ENCODE results near the gene LUC7L3.

The LUC7L3 gene

GRCh38 chr17:50779747-50780353 lies 60.4 kb downstream of the LUC7L3 start:
- H3K4me3 ChIP-seq (ENCODE audit: low read length): no peak overlapping the region
- no peak for DNase-seq (ENCODE audit: low read depth)
- TF ChIP-seq CTCF (conservative IDR thresholded peaks at IDR 0.05; ENCODE audit: low read depth, low read length): no peak

- DNase-seq (ENCODE audit: low read depth): no peak
- no peak for TF ChIP-seq CTCF (conservative IDR thresholded peaks at IDR 0.05; ENCODE audit: low read depth, low read length)
- H3K4me3 ChIP-seq (ENCODE audit: low read length): no peak overlapping the region
These were observed 61.8 kb downstream of the LUC7L3 start for GRCh38 chr17:50781167-50781566.

- TF ChIP-seq CTCF (conservative IDR thresholded peaks at IDR 0.05; ENCODE audit: low read depth, low read length): peak; percentile 99
These were observed 63.8 kb downstream of the LUC7L3 start for GRCh38 chr17:50783193-50783660.

GRCh38 chr17:50783905-50784304 lies 64.5 kb downstream of the LUC7L3 start:
- TF ChIP-seq CTCF (conservative IDR thresholded peaks at IDR 0.05; ENCODE audit: low read depth, low read length): no peak
- H3K4me3 ChIP-seq (ENCODE audit: low read length): no peak overlapping the region
- DNase-seq (ENCODE audit: low read depth): no peak

More at GRCh38 chr17:50783193-50783660, 63.8 kb downstream of the LUC7L3 start:
- peak; percentile 54 for DNase-seq (ENCODE audit: low read depth)
- H3K4me3 ChIP-seq (ENCODE audit: low read length): no peak overlapping the region

GRCh38 chr17:50785126-50785525 lies 65.7 kb downstream of the LUC7L3 start:
- TF ChIP-seq CTCF (conservative IDR thresholded peaks at IDR 0.05; ENCODE audit: low read depth, low read length): no peak
- no peak for DNase-seq (ENCODE audit: low read depth)
- no peak overlapping the region for H3K4me3 ChIP-seq (ENCODE audit: low read length)

GRCh38 chr17:50785946-50786570 lies 66.7 kb downstream of the LUC7L3 start:
- TF ChIP-seq CTCF (conservative IDR thresholded peaks at IDR 0.05; ENCODE audit: low read depth, low read length): no peak
- DNase-seq (ENCODE audit: low read depth): no peak
- no peak overlapping the region for H3K4me3 ChIP-seq (ENCODE audit: low read length)

GRCh38 chr17:50787106-50787505 lies 67.7 kb downstream of the LUC7L3 start:
- no peak for TF ChIP-seq CTCF (conservative IDR thresholded peaks at IDR 0.05; ENCODE audit: low read depth, low read length)
- DNase-seq (ENCODE audit: low read depth): no peak
- H3K4me3 ChIP-seq (ENCODE audit: low read length): no peak overlapping the region

Data from retinal pigment epithelial cell (primary cell).